SH-SY5Y (cell line): Measurements from ENCODE around the gene PTPN14.

Source experiments
- GATA2 ChIP-seq: IDR thresholded peaks from 2 replicates; pipeline ENCODE4 v1.6.1; 2011; ENCODE audit warnings: mild to moderate bottlenecking, low read depth, low read length
- GATA3 ChIP-seq: IDR thresholded peaks from 2 replicates; pipeline ENCODE4 v1.6.1; 2011; ENCODE audit warnings: low read depth, mild to moderate bottlenecking, low read length, moderate library complexity

- TF ChIP-seq GATA2 (no peak), GATA3 (no peak)
Measured at GRCh38 chr1:214581785-214582184, 30.4 kb upstream of the PTPN14 start.
